GM18526 (cell line): Measurements from ENCODE around the gene PDXDC1.

Experiments used
- POLR2A ChIP-seq: IDR thresholded peaks from 3 replicates; pipeline ENCODE4 v1.6.1; 2011; ENCODE audit not compliant: insufficient read length; ENCODE audit errors: extremely low read depth

The PDXDC1 gene

GRCh38 chr16:15052747-15053476, 78.1 kb downstream of the PDXDC1 start:
- no peak for TF ChIP-seq POLR2A

- no peak for TF ChIP-seq POLR2A
These were observed 79.1 kb downstream of the PDXDC1 start for GRCh38 chr16:15053904-15054303.

GRCh38 chr16:15054357-15055140, 79.7 kb downstream of the PDXDC1 start:
- TF ChIP-seq POLR2A = no peak

- TF ChIP-seq POLR2A = peak; percentile 35
These were observed 80.6 kb downstream of the PDXDC1 start for GRCh38 chr16:15055141-15056053.

- no peak for TF ChIP-seq POLR2A
These were observed 83.0 kb downstream of the PDXDC1 start for GRCh38 chr16:15057681-15058417.

GRCh38 chr16:15059324-15059723, 84.5 kb downstream of the PDXDC1 start:
- no peak for TF ChIP-seq POLR2A

GRCh38 chr16:15073101-15073500, 98.3 kb downstream of the PDXDC1 start:
- no peak for TF ChIP-seq POLR2A

- TF ChIP-seq POLR2A = peak; percentile 84
These were observed 119.4 kb downstream of the PDXDC1 start, which contains the start of gene RRN3 for GRCh38 chr16:15093955-15094827. RRN3 (minus strand) TSS chr16:15094272; CDS start chr16:15094233, 39 bp downstream.

GRCh38 chr16:15141586-15141985, 166.8 kb downstream of the PDXDC1 start:
- TF ChIP-seq POLR2A = no peak

GRCh38 chr16:15154650-15155562, 180.1 kb downstream of the PDXDC1 start:
- peak; percentile 60 for TF ChIP-seq POLR2A
